Tibial nerve (tissue), 4 donors: Measurements from ENCODE around the gene SLC38A1. TPM values are rescaled to one million over a fixed set of nuclear protein-coding genes. Genes with fewer than 3 reads are reported as not detected.

Experiments
- DNase-seq, 2 donors: peaks; one replicate each; pipeline ENCODE4 v3.0.0-alpha.2; 2019; ENCODE audit warnings: low spot score in 2 of 2
- H3K27ac ChIP-seq, 4 donors: fragments of 200-600 bp; sonication (generic) in 3 of 4; one replicate each; pipeline ENCODE4 v1.5.1; 2017 to 2019; ENCODE audit warnings: mild to moderate bottlenecking in 1 of 4
- H3K27me3 ChIP-seq, 2 donors: fragments of 200-600 bp; sonication (generic) in 1 of 2; one replicate each; pipeline versions ENCODE4 v1.5.1 to v1.6.0; 2017 to 2019
- H3K36me3 ChIP-seq, 3 donors: fragments of 200-600 bp; sonication (generic); one replicate each; pipeline ENCODE4 v1.5.1; 2018 to 2019
- H3K4me1 ChIP-seq, 4 donors: fragments of 200-600 bp; sonication (generic) in 3 of 4; one replicate each; pipeline ENCODE4 v1.5.1; 2017 to 2019
- H3K4me3 ChIP-seq, 4 donors: fragments of 200-600 bp; sonication (generic) in 3 of 4; one replicate each; pipeline ENCODE4 v1.5.1; 2017 to 2019; ENCODE audit warnings: mild to moderate bottlenecking in 1 of 4, moderate library complexity in 1 of 4
- H3K9me3 ChIP-seq, 4 donors: fragments of 200-600 bp; sonication (generic) in 3 of 4; one replicate each; pipeline ENCODE4 v1.5.1; 2017 to 2019
- CTCF ChIP-seq, 5 experiments: fragments of 200-600 bp in 3 of 5; fragments of 450-650 bp in 2 of 5; sonication (generic) in 3 of 5; IDR thresholded peaks; one replicate each; pipeline ENCODE4 v1.5.1; 2016 to 2019; ENCODE audit warnings: antibody characterized with exemption in 5 of 5, mild to moderate bottlenecking in 3 of 5, moderate library complexity in 2 of 5
- EP300 ChIP-seq, 2 donors: sonication (generic); formaldehyde crosslinking; IDR thresholded peaks; one replicate each; pipeline ENCODE4 v1.6.1; 2017; ENCODE audit warnings: antibody characterized with exemption in 2 of 2, mild to moderate bottlenecking in 1 of 2
- POLR2A ChIP-seq, 2 donors: fragments of 450-650 bp; IDR thresholded peaks; one replicate each; pipeline ENCODE4 v1.6.1; 2017; ENCODE audit warnings: antibody characterized with exemption in 2 of 2, mild to moderate bottlenecking in 2 of 2, moderate library complexity in 2 of 2
- whole genome bisulfite sequencing, 2 donors: methylation state at CpG; one replicate each; pipeline ENCODE4 v1.1.5; 2018; 5-methylcytosine and 5-hydroxymethylcytosine counted together
- total RNA-seq, 4 donors: library from RNA; depleted of rRNA; stranded (reverse); fragments of >200 nt; gene quantifications; one replicate each; pipeline ENCODE4 v1.1.0, GENCODE V29; 2016

The SLC38A1 gene
- total RNA-seq, 4 donors from 2014 or later, result 7.0 to 11.8 (median 9.5) TPM

GRCh38 chr12:46179693-46180452, 89.0 kb downstream of the SLC38A1 start:
- peaks cover 0 to 4% (median 0%) of the 10 kb centered on the region in 4 donors for H3K4me1 ChIP-seq
- 80 to 82% methylated on average over 7 of the region's 7 CpGs for WGBS, 2 donors
- no peak overlapping the region for H3K4me3 ChIP-seq
- no peak for DNase-seq
- no peaks in the 10 kb centered on the region for H3K27me3 ChIP-seq
- H3K27ac ChIP-seq, result no peak overlapping the region
- H3K9me3 ChIP-seq, result no peaks in the 10 kb centered on the region
- no peak for TF ChIP-seq POLR2A (IDR thresholded peaks at IDR 0.05)
- TF ChIP-seq CTCF (IDR thresholded peaks at IDR 0.05), result no peak
- no peaks in the 10 kb centered on the region for H3K36me3 ChIP-seq

- TF ChIP-seq EP300 (IDR thresholded peaks at IDR 0.05), result no peak
- no peak for TF ChIP-seq POLR2A (IDR thresholded peaks at IDR 0.05)
- TF ChIP-seq CTCF (IDR thresholded peaks at IDR 0.05), result no peak
- no peak overlapping the region for H3K27ac ChIP-seq
- WGBS, 2 donors, result 55 to 69% methylated on average over 5 of the region's 5 CpGs
- no peak for DNase-seq
- H3K4me1 ChIP-seq, result no peaks in the 10 kb centered on the region
- H3K9me3 ChIP-seq, result no peaks in the 10 kb centered on the region
- no peaks in the 10 kb centered on the region for H3K36me3 ChIP-seq
- H3K27me3 ChIP-seq, result no peaks in the 10 kb centered on the region
- H3K4me3 ChIP-seq, result no peak overlapping the region
Observed at GRCh38 chr12:46177837-46178608, 90.8 kb downstream of the SLC38A1 start.

- no peak for DNase-seq
- Histone ChIP-seq H3K9me3 (no peaks in the 10 kb centered on the region), H3K27ac (no peak overlapping the region), H3K36me3 (no peaks in the 10 kb centered on the region), H3K4me1 (no peaks in the 10 kb centered on the region), H3K27me3 (no peaks in the 10 kb centered on the region), H3K4me3 (no peak overlapping the region)
- TF ChIP-seq POLR2A (IDR thresholded peaks at IDR 0.05) (no peak), CTCF (IDR thresholded peaks at IDR 0.05) (no peak)
- 84 to 86% methylated on average over 3 of the region's 3 CpGs for WGBS, 2 donors
Observed at GRCh38 chr12:46177025-46177424, 91.8 kb downstream of the SLC38A1 start.

GRCh38 chr12:46174919-46175318, 93.9 kb downstream of the SLC38A1 start:
- Histone ChIP-seq H3K4me1 (no peaks in the 10 kb centered on the region), H3K27ac (no peak overlapping the region), H3K36me3 (no peaks in the 10 kb centered on the region), H3K27me3 (no peaks in the 10 kb centered on the region), H3K4me3 (no peak overlapping the region), H3K9me3 (no peaks in the 10 kb centered on the region)
- no peak for TF ChIP-seq EP300 (IDR thresholded peaks at IDR 0.05)
- TF ChIP-seq POLR2A (IDR thresholded peaks at IDR 0.05), result no peak
- TF ChIP-seq CTCF (IDR thresholded peaks at IDR 0.05), result no peak
- DNase-seq, result no peak
- 77 to 84% methylated on average over 8 of the region's 8 CpGs for WGBS, 2 donors

GRCh38 chr12:46174061-46174662, 94.7 kb downstream of the SLC38A1 start:
- Histone ChIP-seq H3K27ac (no peak overlapping the region), H3K27me3 (no peaks in the 10 kb centered on the region), H3K4me3 (no peak overlapping the region), H3K36me3 (no peaks in the 10 kb centered on the region), H3K4me1 (no peaks in the 10 kb centered on the region), H3K9me3 (no peaks in the 10 kb centered on the region)
- DNase-seq, result no peak
- 61 to 75% methylated on average over 12 of the region's 12 CpGs for WGBS, 2 donors
- no peak for TF ChIP-seq POLR2A (IDR thresholded peaks at IDR 0.05)
- no peak for TF ChIP-seq EP300 (IDR thresholded peaks at IDR 0.05)
- TF ChIP-seq CTCF (IDR thresholded peaks at IDR 0.05), result no peak
